K562 (cell line): ENCODE measurements around the gene RHEB. TPM values are rescaled to one million over a fixed set of nuclear protein-coding genes. Genes with fewer than 3 reads are reported as not detected.

Experiments
- ATAC-seq: fragments of 200-7000 bp; cut with Tn5 transposase; 3 replicates; pipeline ENCODE4 v1.9.1; 2020; ENCODE audit warnings: moderate library complexity
- BruUV-seq: library from RNA; stranded (reverse); fragments of 400-500 nt; replicated peaks from 2 replicates; lab custom pipeline; 2021; lab: Mats Ljungman, UMichigan
- CTCF ChIA-PET: fragments of 300-600 bp; formaldehyde crosslinking; extraction: SDS; loops from one replicate; lab custom pipeline; 2021; ENCODE audit warnings: low intra/inter-chr PET ratio; lab: Yijun Ruan, JAX
- POLR2A ChIA-PET: fragments of 300-600, 350-650 bp; sonication (Branson Sonifier 250); formaldehyde crosslinking; extraction: SDS; loops from one replicate; lab custom pipeline; 2021; ENCODE audit warnings: antibody characterized with exemption, inconsistent platforms; lab: Yijun Ruan, JAX
- DNase-seq, 4 experiments: peaks; one replicate each; pipeline versions ENCODE4 v3.0.0 to v3.0.0-alpha.2; 2011 to 2018; ENCODE audit warnings: low spot score in 3 of 4, mixed read lengths in 3 of 4; ENCODE audit errors: extremely low read depth in 1 of 4
- FAIRE-seq: peaks from 2 replicates; lab custom pipeline; 2011; peaks lifted over from hg19 to GRCh38; lab: Jason Lieb, UNC
- H2AFZ ChIP-seq: 2 replicates; pipeline ENCODE4 v1.6.0; 2011; ENCODE audit warnings: low read depth, low read length, control low read depth, inconsistent platforms
- H3K27ac ChIP-seq: fragments of 200-600 bp; 3 replicates; pipeline ENCODE4 v1.8.0; 2011; ENCODE audit warnings: low read depth, mild to moderate bottlenecking, control low read depth, inconsistent platforms, low read length, moderate library complexity, mixed read lengths; ENCODE audit errors: extremely low read depth
- H3K27me3 ChIP-seq, 2 experiments: fragments of 300-600 bp in 1 of 2; 2 replicates in 1 of 2; 3 replicates in 1 of 2; pipeline versions ENCODE4 v1.6.0 to v1.8.0; 2011; ENCODE audit warnings: inconsistent platforms in 2 of 2, low read length in 2 of 2, mild to moderate bottlenecking in 1 of 2, mixed read lengths in 1 of 2, moderate library complexity in 1 of 2; ENCODE audit not compliant: control insufficient read depth in 2 of 2, insufficient read depth in 2 of 2
- H3K36me3 ChIP-seq: fragments of 300-600 bp; 3 replicates; pipeline ENCODE4 v1.8.0; 2011; ENCODE audit warnings: mild to moderate bottlenecking, low read length, inconsistent platforms; ENCODE audit not compliant: control insufficient read depth, insufficient read depth
- H3K4me1 ChIP-seq, 2 experiments: fragments of 200-600 bp in 1 of 2; replicated peaks in 1 of 2; 2 replicates in 1 of 2; 3 replicates in 1 of 2; pipeline versions ENCODE4 v1.5.1 to v1.8.0; 2011; ENCODE audit warnings: inconsistent platforms in 2 of 2, low read length in 2 of 2, mild to moderate bottlenecking in 1 of 2, mixed read lengths in 1 of 2, moderate library complexity in 1 of 2; ENCODE audit not compliant: control insufficient read depth in 2 of 2, insufficient read depth in 2 of 2
- H3K4me2 ChIP-seq: 2 replicates; pipeline ENCODE4 v1.6.1; 2011; ENCODE audit warnings: low read length, control low read depth, inconsistent platforms, mixed read lengths; ENCODE audit not compliant: insufficient read depth
- H3K4me3 ChIP-seq: fragments of 200-600 bp; sonication (generic), shearing (Covaris generic); 2 replicates; pipeline ENCODE4 v1.5.1; 2016; ENCODE audit warnings: control low read depth, inconsistent platforms
- H3K79me2 ChIP-seq: fragments of 200-600 bp; 3 replicates; pipeline ENCODE4 v1.8.0; 2011; ENCODE audit warnings: low read length, inconsistent platforms; ENCODE audit not compliant: control insufficient read depth, insufficient read depth
- H3K9ac ChIP-seq, 2 experiments: 2 replicates each; pipeline versions ENCODE4 v1.6.0 to v1.6.1; 2011; ENCODE audit warnings: low read depth in 2 of 2, low read length in 2 of 2, control low read depth in 1 of 2, inconsistent platforms in 1 of 2, mild to moderate bottlenecking in 1 of 2, mixed read lengths in 1 of 2; ENCODE audit not compliant: insufficient read depth in 1 of 2
- H3K9me1 ChIP-seq: one replicate; pipeline ENCODE4 v1.6.0; 2011; ENCODE audit warnings: inconsistent platforms, mild to moderate bottlenecking, low read length, moderate library complexity; ENCODE audit not compliant: control insufficient read depth, insufficient read depth
- H3K9me3 ChIP-seq: replicated peaks from 2 replicates; pipeline ENCODE4 v1.5.1; 2011; ENCODE audit warnings: low read depth, low read length, inconsistent platforms; ENCODE audit not compliant: control insufficient read depth, insufficient read depth
- H4K20me1 ChIP-seq: replicated peaks from 2 replicates; pipeline ENCODE4 v1.6.1; 2011; ENCODE audit warnings: low read length, inconsistent platforms, mixed read lengths; ENCODE audit not compliant: control insufficient read depth, insufficient read depth
- CEBPB ChIP-seq: fragments of 450-650 bp; IDR thresholded peaks from 2 replicates; pipeline ENCODE4 v1.6.1; 2016; ENCODE audit warnings: missing genetic modification characterization, missing compliant biosample characterization
- DDX20 ChIP-seq: fragments of 450-650 bp; IDR thresholded peaks from 2 replicates; pipeline ENCODE4 v1.6.1; 2016; ENCODE audit warnings: missing genetic modification characterization, low read depth, mild to moderate bottlenecking, missing compliant biosample characterization, moderate library complexity
- HNRNPH1 ChIP-seq: fragments of 200-400 bp; formaldehyde crosslinking; optimal IDR thresholded peaks from 2 replicates; pipeline ENCODE3; 2017; ENCODE audit warnings: low read depth, mild to moderate bottlenecking, low read length, moderate library complexity
- NCOR1 ChIP-seq: fragments of 450-650 bp; IDR thresholded peaks from 2 replicates; pipeline ENCODE4 v1.6.1; 2016; ENCODE audit warnings: mild to moderate bottlenecking, moderate library complexity
- NONO ChIP-seq, 2 experiments: fragments of 200-400 bp in 1 of 2; fragments of 450-650 bp in 1 of 2; formaldehyde crosslinking in 1 of 2; IDR thresholded peaks; 2 replicates each; pipeline ENCODE4 v1.6.1; 2017; ENCODE audit warnings: low read depth in 2 of 2, mild to moderate bottlenecking in 2 of 2, moderate library complexity in 2 of 2, low read length in 1 of 2
- RBM34 ChIP-seq: fragments of 200-400 bp; formaldehyde crosslinking; IDR thresholded peaks from 2 replicates; pipeline ENCODE4 v1.6.1; 2018; ENCODE audit warnings: low read length, borderline replicate concordance; ENCODE audit not compliant: insufficient read depth
- TBL1XR1 ChIP-seq, 2 experiments: IDR thresholded peaks; 2 replicates each; pipeline ENCODE4 v1.6.1; 2012; ENCODE audit warnings: improper control_type of control experiment in 2 of 2, low read length in 2 of 2, mild to moderate bottlenecking in 1 of 2
- TEAD4 ChIP-seq, 2 experiments: sonication (generic) in 1 of 2; formaldehyde crosslinking in 1 of 2; IDR thresholded peaks; 2 replicates each; pipeline versions ENCODE4 v1.6.1 to v1.8.0; 2012 to 2022; ENCODE audit warnings: borderline replicate concordance in 1 of 2, inconsistent platforms in 1 of 2, low read length in 1 of 2, mild to moderate bottlenecking in 1 of 2, missing genetic modification reagents in 1 of 2
- YBX1 ChIP-seq: fragments of 450-650 bp; IDR thresholded peaks from 2 replicates; pipeline ENCODE4 v1.7.1; 2016; ENCODE audit warnings: mild to moderate bottlenecking
- ZNF12 ChIP-seq: sonication (generic); formaldehyde crosslinking; IDR thresholded peaks from 2 replicates; pipeline ENCODE4 v1.4.0; 2020; ENCODE audit warnings: mild to moderate bottlenecking, missing genetic modification reagents
- ZNF324 ChIP-seq: fragments of 250-450 bp; sonication (Bioruptor Pico); IDR thresholded peaks from 2 replicates; pipeline ENCODE4 v1.4.0; 2020; ENCODE audit warnings: mild to moderate bottlenecking
- ZNF57 ChIP-seq: fragments of 450-650 bp; formaldehyde crosslinking; IDR thresholded peaks from 2 replicates; pipeline ENCODE4 v1.4.0; 2020; ENCODE audit warnings: mild to moderate bottlenecking, moderate library complexity
- WGBS: fragments of 100-300 bp; shearing (Covaris generic); methylation state at CpG from one replicate; pipeline ENCODE4 v1.1.6; 2016; ENCODE audit warnings: low coverage, mixed read lengths; ENCODE audit not compliant: insufficient coverage; ENCODE audit errors: missing lambda C conversion rate; 5-methylcytosine and 5-hydroxymethylcytosine counted together
- in situ Hi-C: fragments of 300-500 bp; cut with MboI; formaldehyde crosslinking; loops from 4 replicates; pipeline ENCODE4 v1.15.0; 2018; ENCODE audit warnings: inconsistent platforms, mixed read lengths
- intact Hi-C: fragments of 100-400 bp; cut with micrococcal nuclease; formaldehyde crosslinking; loops from 2 replicates; pipeline ENCODE4 v1.14.2; 2022
- polyA plus RNA-seq, 8 experiments: library from polyadenylated mRNA; depleted of rRNA in 4 of 8; stranded (reverse) in 5 of 8; unstranded in 3 of 8; fragments of >200 nt; fragmentation: Nextera tagmentation in 2 of 8; fragmentation: Illumina TruSeq in 1 of 8; extraction: Ambion mirVana in 2 of 8; extraction: Trizol in 1 of 8; gene quantifications; 2 replicates each; pipeline versions ENCODE4 v1.2.1 to v1.2.3, GENCODE V29; 2011 to 2014; ENCODE audit warnings: inconsistent platforms in 1 of 8, missing spikeins in 1 of 8
- total RNA-seq, 7 experiments: library from RNA; depleted of rRNA in 6 of 7; stranded (reverse); fragments of >200 nt in 6 of 7; fragmentation: Illumina TruSeq in 2 of 7; extraction: Trizol in 2 of 7; gene quantifications; 2 replicates each; pipeline versions ENCODE4 v1.2.1 to v1.2.3, GENCODE V29; 2011 to 2021; ENCODE audit warnings: low replicate concordance in 1 of 7
- TF ChIP-seq, protein P1 (sequence below), 3 experiments: fragments of 200-800 bp in 1 of 3; sonication (Bioruptor generic) in 1 of 3; sonication (generic) in 1 of 3; formaldehyde crosslinking in 1 of 3; IDR thresholded peaks; 2 replicates each; pipeline versions ENCODE4 v1.6.1 to v1.8.0; 2016 to 2022; ENCODE audit warnings: mild to moderate bottlenecking in 2 of 3, missing compliant biosample characterization in 2 of 3, missing genetic modification characterization in 2 of 3, missing genetic modification reagents in 1 of 3
- TF ChIP-seq, protein P2 (sequence below), 2 experiments: fragments of 250-450 bp in 1 of 2; fragments of 450-650 bp in 1 of 2; sonication (Bioruptor Pico) in 1 of 2; IDR thresholded peaks; 2 replicates each; pipeline versions ENCODE4 v1.6.1 to v1.8.0; 2016 to 2021; ENCODE audit warnings: mild to moderate bottlenecking in 2 of 2, moderate library complexity in 2 of 2, missing compliant biosample characterization in 1 of 2, missing genetic modification characterization in 1 of 2

RHEB gene
- total and polyA plus RNA-seq, 9 of the 15 experiments (the other 6 are each of a cell fraction or from before 2014, with no cell fraction given), result 28.5 to 249 (median 182) TPM

DNA sequence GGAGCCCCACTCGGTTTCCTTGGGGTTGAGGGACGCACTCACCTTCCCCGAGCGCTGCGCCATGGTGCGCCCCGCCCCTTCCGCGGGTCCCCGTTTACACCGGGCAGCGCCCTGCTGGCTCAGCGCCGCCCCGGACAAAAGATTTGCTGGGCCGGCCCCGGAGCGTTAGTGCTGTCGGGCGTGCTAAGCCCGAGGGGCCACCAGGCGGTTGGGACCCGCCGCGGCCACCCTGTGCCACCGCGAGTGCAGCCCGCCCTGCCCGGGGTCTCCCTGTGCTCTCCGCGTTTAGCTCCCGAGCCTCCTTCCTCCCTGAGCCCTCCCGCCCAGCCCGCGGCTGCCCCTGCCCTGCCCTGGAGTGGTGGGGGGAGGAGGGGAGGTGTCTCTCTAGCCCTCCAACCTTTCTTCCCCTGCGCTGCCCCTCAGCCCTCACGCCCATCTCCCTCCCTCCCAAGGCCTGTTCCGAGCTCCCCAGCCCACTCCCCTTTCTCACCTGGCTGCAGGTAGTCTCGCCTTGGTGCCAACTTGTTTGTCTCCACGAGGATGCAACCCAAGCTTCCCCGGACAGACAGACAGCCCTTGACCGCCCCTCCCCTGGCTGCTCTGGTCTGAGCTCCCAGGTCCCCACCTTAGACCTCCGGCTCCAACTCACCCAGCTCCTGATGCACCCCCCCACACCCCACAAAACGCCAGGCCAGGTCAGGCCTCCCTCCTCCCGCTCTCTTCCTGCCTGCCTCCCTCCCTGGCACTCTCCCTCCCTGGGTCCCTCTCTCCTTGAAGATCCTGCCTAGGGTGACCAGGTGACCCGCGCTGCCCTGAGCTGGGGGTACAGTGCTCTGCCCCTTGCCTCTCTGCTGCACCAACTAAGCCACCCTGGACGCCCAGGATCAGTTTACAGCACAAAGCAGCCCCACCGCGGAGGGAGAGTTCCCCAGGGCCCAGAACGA, 79.6 kb downstream of the RHEB start, which contains the start of gene CRYGN (continued):
- TF ChIP-seq TBL1XR1 (IDR thresholded peaks at IDR 0.05; ENCODE audit: low read length in 2 of 2) (no peak), NCOR1 (no peak), HNRNPH1 (no peak)
- TF ChIP-seq, protein P1, sequence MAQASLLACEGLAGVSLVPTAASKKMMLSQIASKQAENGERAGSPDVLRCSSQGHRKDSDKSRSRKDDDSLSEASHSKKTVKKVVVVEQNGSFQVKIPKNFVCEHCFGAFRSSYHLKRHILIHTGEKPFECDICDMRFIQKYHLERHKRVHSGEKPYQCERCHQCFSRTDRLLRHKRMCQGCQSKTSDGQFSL (CRISPR knock-in tag; IDR thresholded peaks at IDR 0.05), result 0 out of 2 replicates have a peak, but pooled peaks have one; percentile 54
- TF ChIP-seq, protein P1 (tag; IDR thresholded peaks at IDR 0.05), result no peak
- TF ChIP-seq, all 486 proteins: peak for 2

DNA sequence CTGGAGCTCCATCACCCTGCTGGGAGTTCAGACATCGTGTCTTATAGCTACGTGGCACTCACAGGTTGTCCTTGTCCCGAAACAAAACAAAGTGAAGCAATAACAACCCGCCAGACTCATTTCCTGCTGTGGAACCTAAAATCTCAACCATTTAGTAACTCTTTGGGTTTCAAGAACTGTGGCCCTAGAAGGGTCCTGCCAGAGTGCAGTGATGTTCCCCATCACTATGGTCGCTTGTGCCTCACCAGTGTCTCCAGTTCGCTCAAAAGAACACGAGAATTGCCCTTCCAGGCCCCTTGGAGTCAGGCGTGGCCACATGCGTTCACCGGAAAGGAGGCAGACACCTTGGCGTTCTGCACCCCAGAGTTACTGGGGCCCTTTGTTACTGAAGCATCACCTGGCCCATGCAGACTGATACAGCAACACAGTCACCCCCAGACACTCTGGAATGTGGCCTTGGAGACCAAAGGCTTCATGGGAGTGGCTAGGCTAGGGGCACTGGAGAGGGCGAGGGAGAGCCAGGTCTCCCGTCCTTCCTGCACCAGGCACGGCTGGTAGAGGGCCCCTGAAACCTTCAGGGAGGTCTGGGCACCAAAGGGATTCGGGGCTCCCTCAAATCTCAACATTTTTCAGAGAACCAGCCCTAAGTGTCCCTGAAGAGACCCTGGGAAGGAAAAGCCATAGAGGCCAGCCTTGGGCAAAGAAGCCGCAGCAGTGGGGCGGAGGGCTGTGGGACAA, 80.7 kb downstream of the RHEB start:
- DNase-seq (no peak), FAIRE-seq (no peak), ATAC-seq (no peak)
- WGBS, result 34% methylated on average over 16 of the region's 17 CpGs
- no TSS peak for BruUV-seq
- Histone ChIP-seq H3K4me2 (no peak overlapping the region), H3K9me3 (no peaks in the 10 kb centered on the region), H3K4me3 (no peak overlapping the region), H2AFZ (no peak overlapping the region), H3K79me2 (no peaks in the 10 kb centered on the region), H3K4me1 (peaks cover 5 to 22% of the 10 kb centered on the region in 2 experiments; a peak in 3 of 5 replicates), H3K36me3 (no peaks in the 10 kb centered on the region), H3K27me3 (peaks cover 25 to 57% of the 10 kb centered on the region in 2 experiments; a peak in 4 of 5 replicates), H3K27ac (no peak overlapping the region), H4K20me1 (no peaks in the 10 kb centered on the region), H3K9me1 (no peaks in the 10 kb centered on the region), H3K9ac (no peak overlapping the region)
- intact Hi-C loops (no loop called here), in situ Hi-C loops (no loop called here)
- ChIA-PET POLR2A (interaction anchor here (1.0 kb wide), 1 partner anchor 67 kb away, joined by 3 read pairs; no protein-coding TSS in a partner anchor), CTCF (no interaction called here)
- TF ChIP-seq CEBPB (tag) (peak; percentile 49; the same call in 1 of the 2 replicates), DDX20 (tag) (no peak), ZNF57 (CRISPR knock-in tag) (no peak), TEAD4 (IDR thresholded peaks at IDR 0.05; ENCODE audit: low read length) (no peak), TEAD4 (CRISPR knock-in tag; IDR thresholded peaks at IDR 0.05; ENCODE audit: borderline replicate concordance) (no peak), ZNF324 (CRISPR knock-in tag) (no peak), NONO (IDR thresholded peaks at IDR 0.05; ENCODE audit: low read depth in 2 of 2, low read length in 1 of 2) (no peak), ZNF12 (CRISPR knock-in tag) (peak; percentile 97), RBM34 (no peak), YBX1 (no peak)
- TF ChIP-seq, protein P2, sequence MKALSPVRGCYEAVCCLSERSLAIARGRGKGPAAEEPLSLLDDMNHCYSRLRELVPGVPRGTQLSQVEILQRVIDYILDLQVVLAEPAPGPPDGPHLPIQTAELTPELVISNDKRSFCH (CRISPR knock-in tag; IDR thresholded peaks at IDR 0.05), result no peak
- TF ChIP-seq, protein P2 (tag; IDR thresholded peaks at IDR 0.05), result no peak
